Lung (tissue), 12 donors: Measurements from ENCODE around the gene NAT8L. TPM values are rescaled to one million over a fixed set of nuclear protein-coding genes. Genes with fewer than 3 reads are reported as not detected.

ENCODE experiments used
- ATAC-seq: fragments of 200-7000 bp; cut with Tn5 transposase; one replicate; pipeline ENCODE4 v1.9.1; 2020; ENCODE audit warnings: moderate number of reproducible peaks; ENCODE audit not compliant: insufficient read depth, low FRiP score
- DNase-seq, 3 donors: peaks; one replicate each; pipeline ENCODE4 v3.0.0-alpha.2; 2013 to 2017
- H3K27ac ChIP-seq, 2 donors: one replicate each; pipeline ENCODE4 v1.5.1; 2013; ENCODE audit warnings: mild to moderate bottlenecking in 2 of 2, moderate library complexity in 2 of 2, control low read depth in 1 of 2, inconsistent platforms in 1 of 2, low read depth in 1 of 2, low read length in 1 of 2
- H3K27me3 ChIP-seq, 3 donors: one replicate each; pipeline ENCODE4 v1.5.1; 2013; ENCODE audit warnings: low read length in 2 of 3; ENCODE audit not compliant: control insufficient read depth in 3 of 3, insufficient read depth in 3 of 3
- H3K36me3 ChIP-seq, 4 donors: one replicate each; pipeline ENCODE4 v1.5.1; 2013; ENCODE audit warnings: low read length in 4 of 4, mild to moderate bottlenecking in 1 of 4, moderate library complexity in 1 of 4; ENCODE audit not compliant: control insufficient read depth in 4 of 4, insufficient read depth in 4 of 4
- H3K4me1 ChIP-seq, 5 donors: one replicate each; pipeline ENCODE4 v1.5.1; 2013; ENCODE audit warnings: low read length in 5 of 5, mild to moderate bottlenecking in 2 of 5, moderate library complexity in 1 of 5; ENCODE audit not compliant: control insufficient read depth in 5 of 5, insufficient read depth in 5 of 5
- H3K4me3 ChIP-seq: one replicate; pipeline ENCODE4 v1.5.1; 2013; ENCODE audit warnings: mild to moderate bottlenecking, control low read depth, moderate library complexity
- H3K9ac ChIP-seq, 2 donors: one replicate each; pipeline ENCODE4 v1.5.1; 2013; ENCODE audit warnings: low read length in 2 of 2, control low read depth in 1 of 2; ENCODE audit not compliant: insufficient read depth in 1 of 2
- H3K9me3 ChIP-seq, 4 donors: one replicate each; pipeline ENCODE4 v1.5.1; 2013; ENCODE audit warnings: low read length in 3 of 4, mild to moderate bottlenecking in 1 of 4, moderate library complexity in 1 of 4; ENCODE audit not compliant: control insufficient read depth in 4 of 4, insufficient read depth in 3 of 4
- WGBS, 2 donors: extraction: QIAGEN DNeasy Blood & Tissue Kit; methylation state at CpG; one replicate each; pipeline ENCODE4 v1.1.7; 2013; 5-methylcytosine and 5-hydroxymethylcytosine counted together
- polyA plus RNA-seq, 2 donors: library from polyadenylated mRNA; stranded (reverse); fragments of 200-250 nt; gene quantifications; one replicate each; pipeline ENCODE4 v1.2.1, GENCODE V29; 2013
- total RNA-seq, 2 donors: library from RNA; depleted of rRNA in 1 of 2; stranded (reverse); fragments of >200 nt in 1 of 2; gene quantifications; one replicate each; pipeline ENCODE4 v1.2.1, GENCODE V29; 2014 to 2021
- TF ChIP-seq, protein P1 (sequence below): IDR thresholded peaks from 2 replicates; pipeline ENCODE4 v1.5.1; 2012; ENCODE audit warnings: mild to moderate bottlenecking; ENCODE audit errors: control extremely low read depth, extremely low read depth
- donor health status: control.
- donor health status: control.
- donor health status: Bipolar disorder and iron deficiency.
- donor health status: healthy.
- donor health status: DM: yes; HTN: yes; CAD: no.

Gene NAT8L
- total and polyA plus RNA-seq, 4 donors: 0.05 to 0.46 (median 0.17) TPM

DNA sequence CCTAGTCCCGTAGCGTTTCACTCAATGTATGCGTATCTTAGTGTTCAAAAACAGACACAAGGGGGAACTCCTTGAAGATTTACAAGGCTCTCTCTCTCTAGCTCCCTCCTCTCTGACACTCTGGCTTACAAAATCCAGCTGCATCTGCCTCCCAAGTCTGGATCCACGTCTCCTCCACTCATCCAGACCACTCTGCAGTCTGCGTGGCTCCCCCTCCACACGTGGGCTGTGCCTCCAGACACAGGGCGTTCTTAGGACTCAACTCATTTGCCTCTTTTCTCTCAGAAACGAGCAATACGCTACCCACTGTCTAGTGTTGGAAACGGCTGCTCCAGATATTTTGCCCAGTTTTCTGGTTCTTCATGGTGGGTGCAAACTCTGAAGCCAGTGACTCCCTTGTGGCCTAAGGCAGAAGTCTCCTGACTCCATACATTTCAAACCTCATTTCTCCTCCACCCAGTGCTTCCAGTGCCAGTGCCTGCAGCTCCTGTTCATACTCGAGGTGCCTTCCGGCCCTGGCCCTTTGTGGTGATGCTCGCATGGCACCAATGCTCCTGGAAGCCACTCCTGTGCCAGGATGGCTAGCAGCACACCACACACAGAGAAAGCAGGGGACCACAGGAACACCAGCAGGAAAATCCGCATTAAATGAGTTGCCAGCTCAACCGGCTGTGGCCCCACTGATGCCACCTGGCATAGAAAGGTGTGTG is 24.1 kb downstream of the NAT8L start:
- H3K27me3 ChIP-seq: no peaks in the 10 kb centered on the region
- H3K27ac ChIP-seq: no peak overlapping the region
- 86 to 93% methylated on average over 15 of the region's 15 CpGs for WGBS, 2 donors
- ATAC-seq (no peak), DNase-seq (no peak)
- H3K9ac ChIP-seq: no peak overlapping the region
- no peaks in the 10 kb centered on the region for H3K4me1 ChIP-seq
- no peaks in the 10 kb centered on the region for H3K36me3 ChIP-seq
- H3K4me3 ChIP-seq: no peak overlapping the region
- TF ChIP-seq, protein P1, sequence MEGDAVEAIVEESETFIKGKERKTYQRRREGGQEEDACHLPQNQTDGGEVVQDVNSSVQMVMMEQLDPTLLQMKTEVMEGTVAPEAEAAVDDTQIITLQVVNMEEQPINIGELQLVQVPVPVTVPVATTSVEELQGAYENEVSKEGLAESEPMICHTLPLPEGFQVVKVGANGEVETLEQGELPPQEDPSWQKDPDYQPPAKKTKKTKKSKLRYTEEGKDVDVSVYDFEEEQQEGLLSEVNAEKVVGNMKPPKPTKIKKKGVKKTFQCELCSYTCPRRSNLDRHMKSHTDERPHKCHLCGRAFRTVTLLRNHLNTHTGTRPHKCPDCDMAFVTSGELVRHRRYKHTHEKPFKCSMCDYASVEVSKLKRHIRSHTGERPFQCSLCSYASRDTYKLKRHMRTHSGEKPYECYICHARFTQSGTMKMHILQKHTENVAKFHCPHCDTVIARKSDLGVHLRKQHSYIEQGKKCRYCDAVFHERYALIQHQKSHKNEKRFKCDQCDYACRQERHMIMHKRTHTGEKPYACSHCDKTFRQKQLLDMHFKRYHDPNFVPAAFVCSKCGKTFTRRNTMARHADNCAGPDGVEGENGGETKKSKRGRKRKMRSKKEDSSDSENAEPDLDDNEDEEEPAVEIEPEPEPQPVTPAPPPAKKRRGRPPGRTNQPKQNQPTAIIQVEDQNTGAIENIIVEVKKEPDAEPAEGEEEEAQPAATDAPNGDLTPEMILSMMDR: no peak
- H3K9me3 ChIP-seq: peaks cover 0 to 3% (median 0%) of the 10 kb centered on the region in 4 donors

DNA sequence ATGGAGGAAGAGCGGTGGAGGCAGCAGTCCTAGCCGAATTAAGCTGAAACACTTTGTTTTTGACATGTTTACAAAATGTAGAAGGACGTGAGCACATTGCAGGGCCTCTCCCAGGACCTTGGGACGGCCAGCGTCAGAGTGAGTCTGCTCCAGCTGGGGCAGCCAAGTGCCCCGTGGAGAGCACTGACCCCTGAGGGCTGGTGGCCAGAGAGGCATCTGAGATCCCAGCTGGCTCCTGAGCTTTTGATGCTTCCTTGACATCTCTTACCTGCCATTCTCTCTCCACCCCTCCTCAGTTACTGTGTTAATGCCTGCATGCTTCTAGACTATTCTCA is 24.7 kb downstream of the NAT8L start:
- H3K4me1 ChIP-seq: no peaks in the 10 kb centered on the region
- TF ChIP-seq, protein P1: no peak

DNA sequence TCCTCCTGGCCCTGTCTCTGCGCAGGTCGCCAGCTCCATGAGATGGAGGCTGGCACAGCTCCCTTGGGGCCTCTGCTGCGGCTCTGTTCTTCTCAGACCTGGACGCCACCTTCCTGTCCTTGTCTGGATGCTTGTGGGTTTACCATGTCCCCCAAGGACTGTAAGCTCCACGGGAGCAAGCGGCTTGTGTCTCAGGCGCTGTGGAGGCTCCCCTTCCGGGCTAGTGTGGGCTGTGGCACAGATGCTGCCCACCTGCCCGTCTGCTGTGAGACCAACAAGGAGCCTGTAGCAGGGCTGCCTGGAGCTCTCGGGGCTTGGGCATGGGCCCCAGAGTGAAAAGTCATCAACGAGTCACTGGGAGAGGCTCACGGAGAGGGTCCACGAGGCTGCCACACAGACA is 25.2 kb downstream of the NAT8L start:
- 87 to 93% methylated on average over 13 of the region's 13 CpGs for WGBS, 2 donors
- ATAC-seq (no peak), DNase-seq (no peak)
- Histone ChIP-seq H3K27ac (no peak overlapping the region), H3K27me3 (no peaks in the 10 kb centered on the region), H3K4me1 (no peaks in the 10 kb centered on the region), H3K4me3 (no peak overlapping the region), H3K9ac (no peak overlapping the region), H3K9me3 (peaks cover 0 to 3% (median 0%) of the 10 kb centered on the region in 4 donors), H3K36me3 (no peaks in the 10 kb centered on the region)
- TF ChIP-seq, protein P1: no peak

More for the DNA sequence above, 24.7 kb downstream of the NAT8L start:
- Histone ChIP-seq H3K27ac (no peak overlapping the region), H3K9me3 (peaks cover 0 to 3% (median 0%) of the 10 kb centered on the region in 4 donors), H3K9ac (no peak overlapping the region), H3K4me3 (no peak overlapping the region), H3K36me3 (no peaks in the 10 kb centered on the region), H3K27me3 (no peaks in the 10 kb centered on the region)
- WGBS, 2 donors: 76 to 88% methylated on average over 6 of the region's 6 CpGs
- ATAC-seq (no peak), DNase-seq (no peak)

DNA sequence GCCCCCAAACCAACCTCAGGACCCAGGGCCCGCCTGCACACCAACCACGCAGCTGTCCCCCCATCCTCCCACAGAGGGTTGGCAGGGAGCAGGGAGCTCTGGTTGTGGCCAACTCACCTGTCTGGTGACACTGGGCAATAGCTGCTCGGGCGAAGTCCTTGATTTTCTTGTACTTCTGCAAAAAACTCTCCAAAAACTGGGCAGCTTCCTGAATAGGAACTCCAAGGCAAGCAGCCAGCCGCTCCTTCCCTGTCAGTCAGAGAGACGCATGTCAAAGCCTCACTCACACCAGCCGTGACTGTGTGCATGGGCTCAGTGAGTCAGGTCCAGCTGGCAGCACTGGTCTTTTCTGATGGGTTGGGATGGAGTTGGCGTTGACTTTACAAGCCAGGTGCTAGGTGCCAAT is 26.4 kb downstream of the NAT8L start:
- no peaks in the 10 kb centered on the region for H3K4me1 ChIP-seq

More for the DNA sequence above, 26.4 kb downstream of the NAT8L start:
- DNase-seq (no peak), ATAC-seq (no peak)
- TF ChIP-seq, protein P1: no peak
- Histone ChIP-seq H3K27ac (no peak overlapping the region), H3K4me3 (no peak overlapping the region), H3K27me3 (no peaks in the 10 kb centered on the region), H3K36me3 (no peaks in the 10 kb centered on the region), H3K9me3 (peaks cover 0 to 3% (median 0%) of the 10 kb centered on the region in 4 donors), H3K9ac (no peak overlapping the region)
- 93 to 94% methylated on average over 8 of the region's 8 CpGs for WGBS, 2 donors
